HepG2 (cell line): ENCODE measurements around the gene ZMIZ1.

Experiments used
- SAFB2 ChIP-seq: sonication (generic); formaldehyde crosslinking; IDR thresholded peaks from 2 replicates; pipeline ENCODE4 v1.5.1; 2020; ENCODE audit warnings: missing genetic modification reagents, low read depth, mild to moderate bottlenecking, borderline replicate concordance
- TBP ChIP-seq: sonication (generic); formaldehyde crosslinking; IDR thresholded peaks from 2 replicates; pipeline ENCODE4 v1.5.0; 2020; ENCODE audit warnings: missing genetic modification reagents
- TF ChIP-seq, protein P1 (sequence below): sonication (generic); formaldehyde crosslinking; IDR thresholded peaks from 2 replicates; pipeline ENCODE4 v1.5.0; 2020; ENCODE audit warnings: mild to moderate bottlenecking, missing genetic modification reagents, moderate library complexity
- TF ChIP-seq, protein P2 (sequence below): sonication (generic); formaldehyde crosslinking; IDR thresholded peaks from 2 replicates; pipeline ENCODE4 v1.8.1; 2023; ENCODE audit warnings: missing genetic modification reagents, mild to moderate bottlenecking, borderline replicate concordance

DNA sequence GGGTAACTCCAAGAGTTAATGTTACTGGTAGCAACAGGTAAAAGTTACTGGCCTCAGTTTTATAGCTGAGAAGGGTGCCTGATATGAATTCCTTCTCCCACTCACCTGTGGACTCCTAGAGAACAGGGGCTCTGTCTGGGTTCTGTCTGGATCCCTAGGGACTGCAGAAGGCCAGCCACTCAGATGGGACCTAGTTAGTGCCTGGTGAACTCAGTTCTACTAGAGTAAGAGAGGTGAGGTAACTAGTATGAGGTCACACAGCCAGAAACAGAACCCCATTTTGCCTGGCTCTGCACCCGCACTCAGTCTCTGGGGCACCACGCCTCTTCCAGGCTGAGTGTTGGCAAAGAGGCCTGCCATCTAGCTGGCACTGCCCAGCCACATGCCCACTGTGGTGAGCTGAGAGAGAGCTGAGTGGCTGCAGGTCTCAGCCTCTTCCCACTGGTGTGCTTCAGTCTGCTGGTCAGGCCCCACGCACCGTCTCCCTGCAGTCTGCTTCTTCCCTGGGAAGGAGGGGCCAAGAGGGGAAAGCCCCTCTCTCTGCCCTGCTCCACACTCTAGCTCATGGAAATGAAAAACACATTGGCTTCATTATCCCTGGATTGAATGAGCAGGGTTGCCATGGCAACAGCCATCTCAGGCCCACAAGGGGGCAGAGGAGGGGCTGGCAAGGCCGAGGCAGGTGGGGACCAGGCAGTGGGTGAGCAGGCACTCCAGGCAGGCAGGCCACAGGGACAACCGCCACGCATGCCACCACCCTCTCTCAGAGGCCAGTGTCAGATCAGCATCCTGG is 110.6 kb downstream of the ZMIZ1 start:
- TF ChIP-seq, protein P1, sequence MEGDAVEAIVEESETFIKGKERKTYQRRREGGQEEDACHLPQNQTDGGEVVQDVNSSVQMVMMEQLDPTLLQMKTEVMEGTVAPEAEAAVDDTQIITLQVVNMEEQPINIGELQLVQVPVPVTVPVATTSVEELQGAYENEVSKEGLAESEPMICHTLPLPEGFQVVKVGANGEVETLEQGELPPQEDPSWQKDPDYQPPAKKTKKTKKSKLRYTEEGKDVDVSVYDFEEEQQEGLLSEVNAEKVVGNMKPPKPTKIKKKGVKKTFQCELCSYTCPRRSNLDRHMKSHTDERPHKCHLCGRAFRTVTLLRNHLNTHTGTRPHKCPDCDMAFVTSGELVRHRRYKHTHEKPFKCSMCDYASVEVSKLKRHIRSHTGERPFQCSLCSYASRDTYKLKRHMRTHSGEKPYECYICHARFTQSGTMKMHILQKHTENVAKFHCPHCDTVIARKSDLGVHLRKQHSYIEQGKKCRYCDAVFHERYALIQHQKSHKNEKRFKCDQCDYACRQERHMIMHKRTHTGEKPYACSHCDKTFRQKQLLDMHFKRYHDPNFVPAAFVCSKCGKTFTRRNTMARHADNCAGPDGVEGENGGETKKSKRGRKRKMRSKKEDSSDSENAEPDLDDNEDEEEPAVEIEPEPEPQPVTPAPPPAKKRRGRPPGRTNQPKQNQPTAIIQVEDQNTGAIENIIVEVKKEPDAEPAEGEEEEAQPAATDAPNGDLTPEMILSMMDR (CRISPR knock-in tag) = peak; percentile 27; the same call in 1 of the 2 replicates
- no peak for TF ChIP-seq SAFB2
- TF ChIP-seq TBP (CRISPR knock-in tag) = no peak
- TF ChIP-seq, protein P2, sequence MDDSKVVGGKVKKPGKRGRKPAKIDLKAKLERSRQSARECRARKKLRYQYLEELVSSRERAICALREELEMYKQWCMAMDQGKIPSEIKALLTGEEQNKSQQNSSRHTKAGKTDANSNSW = no peak
